B cell (primary cell): ENCODE results near the gene ITPR3. TPM values are rescaled to one million over a fixed set of nuclear protein-coding genes. Genes with fewer than 3 reads are reported as not detected.

Experiments
- ATAC-seq: fragments of 200-7000 bp; cut with Tn5 transposase; one replicate; pipeline ENCODE4 v1.10.0; 2021; ENCODE audit warnings: low read depth, mild to moderate bottlenecking, moderate number of reproducible peaks, moderate library complexity
- CTCF ChIA-PET: fragments of 350-600 bp; sonication (Branson Sonifier 250); formaldehyde crosslinking; loops from one replicate; lab custom pipeline; 2021; ENCODE audit warnings: antibody characterized with exemption, inconsistent platforms; lab: Charles Lee
- POLR2A ChIA-PET: fragments of 350-600 bp; sonication (Branson Sonifier 250); formaldehyde crosslinking; loops from one replicate; lab custom pipeline; 2021; ENCODE audit warnings: antibody characterized with exemption; lab: Charles Lee
- DNase-seq: peaks from one replicate; pipeline ENCODE4 v3.0.0; 2013
- H2AFZ ChIP-seq: 2 replicates; pipeline ENCODE4 v1.6.1; 2012; ENCODE audit warnings: mild to moderate bottlenecking, low read depth, low read length; ENCODE audit not compliant: insufficient read depth, poor library complexity, severe bottlenecking
- H3K27ac ChIP-seq, 2 donors: 1 replicate in 1 of 2; 2 replicates in 1 of 2; pipeline ENCODE4 v1.5.1; 2012 to 2013; ENCODE audit warnings: low read length in 2 of 2, mild to moderate bottlenecking in 2 of 2, moderate library complexity in 1 of 2
- H3K27me3 ChIP-seq, 4 experiments: fragments of 200-600 bp in 1 of 4; sonication (generic) in 1 of 4; replicated peaks in 1 of 4; 1 replicate in 2 of 4; 2 replicates in 2 of 4; pipeline versions ENCODE4 v1.6.1 to v1.7.0; 2013 to 2016; ENCODE audit warnings: low read length in 3 of 4, mild to moderate bottlenecking in 2 of 4, mixed read lengths in 1 of 4, moderate library complexity in 1 of 4; ENCODE audit not compliant: insufficient read depth in 4 of 4, control insufficient read depth in 3 of 4; ENCODE audit errors: control extremely low read depth in 1 of 4
- H3K36me3 ChIP-seq, 2 experiments: replicated peaks in 1 of 2; 1 replicate in 1 of 2; 2 replicates in 1 of 2; pipeline versions ENCODE4 v1.6.1 to v1.7.1; 2013; ENCODE audit warnings: low read length in 1 of 2; ENCODE audit not compliant: insufficient read depth in 2 of 2, control insufficient read depth in 1 of 2; ENCODE audit errors: control extremely low read depth in 1 of 2, extremely low read depth in 1 of 2
- H3K4me1 ChIP-seq, 2 donors: fragments of 200-600 bp in 1 of 2; sonication (generic) in 1 of 2; 1 replicate in 1 of 2; 2 replicates in 1 of 2; pipeline versions ENCODE4 v1.5.1 to v1.6.1; 2013 to 2017; ENCODE audit warnings: low read length in 2 of 2; ENCODE audit not compliant: control insufficient read depth in 2 of 2, insufficient read depth in 2 of 2
- H3K4me2 ChIP-seq: replicated peaks from 2 replicates; pipeline ENCODE3; 2012; ENCODE audit warnings: mild to moderate bottlenecking, low read depth, low read length; ENCODE audit not compliant: poor library complexity, severe bottlenecking
- H3K4me3 ChIP-seq, 5 experiments: fragments of 200-600 bp in 1 of 5; sonication (generic) in 1 of 5; 1 replicate in 3 of 5; 2 replicates in 2 of 5; pipeline versions ENCODE4 v1.5.1 to v1.7.0; 2011 to 2016; ENCODE audit warnings: low read length in 4 of 5, mild to moderate bottlenecking in 4 of 5, low read depth in 2 of 5, control low read depth in 1 of 5, moderate library complexity in 1 of 5; ENCODE audit not compliant: insufficient read depth in 1 of 5; ENCODE audit errors: control extremely low read depth in 1 of 5, extremely low read depth in 1 of 5
- H3K79me2 ChIP-seq: fragments of 200-600 bp; sonication (generic); one replicate; pipeline ENCODE4 v1.6.0; 2016; ENCODE audit warnings: low read length; ENCODE audit not compliant: control insufficient read depth, insufficient read depth
- H3K9ac ChIP-seq: fragments of 200-600 bp; sonication (generic); 2 replicates; pipeline ENCODE4 v1.6.1; 2017; ENCODE audit warnings: mild to moderate bottlenecking, low read length, moderate library complexity
- H3K9me3 ChIP-seq, 3 donors: one replicate each; pipeline versions ENCODE4 v1.6.1 to v1.7.1; 2013; ENCODE audit warnings: low read length in 2 of 3; ENCODE audit not compliant: control insufficient read depth in 2 of 3, insufficient read depth in 1 of 3; ENCODE audit errors: control extremely low read depth in 1 of 3
- H4K20me1 ChIP-seq: 2 replicates; pipeline ENCODE4 v1.6.0; 2012; ENCODE audit warnings: mild to moderate bottlenecking, low read length; ENCODE audit not compliant: insufficient read depth, control insufficient read depth, poor library complexity, severe bottlenecking
- H3K27ac Mint-ChIP-seq: one replicate; pipeline ENCODE4 v1.8.0; 2021; ENCODE audit warnings: mixed read lengths
- H3K27me3 Mint-ChIP-seq: one replicate; pipeline ENCODE4 v1.8.0; 2021; ENCODE audit warnings: mixed read lengths
- H3K4me1 Mint-ChIP-seq: one replicate; pipeline ENCODE4 v1.8.0; 2021; ENCODE audit warnings: mixed read lengths
- H3K4me3 Mint-ChIP-seq: one replicate; pipeline ENCODE4 v1.8.0; 2021; ENCODE audit warnings: mixed read lengths
- H3K9me3 Mint-ChIP-seq: one replicate; pipeline ENCODE4 v1.8.0; 2022; ENCODE audit warnings: mixed read lengths; ENCODE audit not compliant: insufficient read depth
- CTCF ChIP-seq: fragments of 200-600 bp; IDR thresholded peaks from one replicate; pipeline ENCODE4 v1.8.0; 2022; ENCODE audit warnings: antibody characterized with exemption, mild to moderate bottlenecking
- EZH2 ChIP-seq: IDR thresholded peaks from 2 replicates; pipeline ENCODE4 v1.6.1; 2012; ENCODE audit warnings: borderline replicate concordance, low read depth, mild to moderate bottlenecking, moderate library complexity, low read length; ENCODE audit not compliant: insufficient read depth, poor library complexity, severe bottlenecking
- WGBS: methylation state at CpG from one replicate; pipeline ENCODE4 v1.1.5; 2013; ENCODE audit warnings: missing lambda C conversion rate; ENCODE audit not compliant: insufficient coverage; 5-methylcytosine and 5-hydroxymethylcytosine counted together
- intact Hi-C: fragments of 100-400 bp; cut with micrococcal nuclease; formaldehyde crosslinking; loops from one replicate; pipeline ENCODE4 v1.10.0; 2022
- polyA plus RNA-seq: library from polyadenylated mRNA; depleted of rRNA; stranded (reverse); fragments of >200 nt; gene quantifications from 2 replicates; pipeline ENCODE4 v1.2.3, GENCODE V29; 2012
- total RNA-seq, 2 donors: library from RNA; stranded (reverse); fragments of 120-200 nt in 1 of 2; gene quantifications; 1 replicate in 1 of 2; 2 replicates in 1 of 2; pipeline versions ENCODE4 v1.2.3 to v1.2.4, GENCODE V29; 2013 to 2022

The ITPR3 gene
- total and polyA plus RNA-seq, 2 donors (not counting 1 experiment from before 2014, with no cell fraction given), result 61.9 to 67.6 TPM

- CTCF ChIA-PET, result interaction anchor here (1.0 to 3.3 kb wide), 9 partner anchors 9 to 81 kb away, joined by 3 to 31 read pairs (median 7); no protein-coding TSS in a partner anchor
- H3K27ac Mint-ChIP-seq, result peak overlapping the region; percentile 87
- WGBS, result 0% methylated on average over 22 of the region's 29 CpGs
- peak overlapping the region; percentile 88 for H2AFZ ChIP-seq
- H3K27me3 Mint-ChIP-seq, result no peaks in the 10 kb centered on the region
- intact Hi-C loops, result loop anchor here (5.0 kb wide), 2 partner anchors 193 to 228 kb away; partner anchors contain the start of gene KIFC1
- no peaks in the 10 kb centered on the region for H3K9me3 Mint-ChIP-seq
- POLR2A ChIA-PET, result interaction anchor here (0.6 to 2.6 kb wide), 10 partner anchors 12 to 277 kb away, joined by 3 to 15 read pairs (median 4); partner anchors contain the start of gene BAK1
- peaks cover 44% of the 10 kb centered on the region for H3K4me1 Mint-ChIP-seq
- peaks cover 42% of the 10 kb centered on the region for H3K79me2 ChIP-seq
- H3K27me3 ChIP-seq, result no peaks in the 10 kb centered on the region
- ATAC-seq, result no peak
- peak overlapping the region; percentile 97 for H3K4me2 ChIP-seq
- peak overlapping the region; percentile 73 to 75 for H3K27ac ChIP-seq
- no peaks in the 10 kb centered on the region for H3K36me3 ChIP-seq
- peak overlapping the region; percentile 97 for H3K9ac ChIP-seq
- H3K9me3 ChIP-seq, result no peaks in the 10 kb centered on the region
- peaks cover 20 to 30% of the 10 kb centered on the region in 2 donors for H3K4me1 ChIP-seq
- DNase-seq, result peak; percentile 60
- no peak for TF ChIP-seq EZH2
- TF ChIP-seq CTCF, result no peak
- H3K4me3 Mint-ChIP-seq, result peak overlapping the region; percentile 95
- peaks cover 32% of the 10 kb centered on the region for H4K20me1 ChIP-seq
- H3K4me3 ChIP-seq, result peak overlapping the region; percentile 47 to 95 (median 77)
Measured at GRCh38 chr6:33620158-33620855, 815 bp upstream of the ITPR3 start.
